ENCODE data around the gene C7orf25.

C7orf25 gene

GRCh38 chr7:42911454-42912447, at the start of gene C7orf25:
C7orf25 (minus strand) TSS chr7:42912070; CDS start chr7:42910900, 1,170 bp downstream.
- H3K4me1 ChIP-seq (ENCODE audit: control insufficient read depth, insufficient read depth, low read length) = peaks cover 14% of the 10 kb centered on the region
- H3K4me3 ChIP-seq (ENCODE audit: low read length) = peak within 1 kb of the TSS; percentile 78
- no peaks in the 10 kb centered on the region for H3K9me3 ChIP-seq (ENCODE audit: control insufficient read depth, low read length)
- H3K36me3 ChIP-seq (ENCODE audit: control insufficient read depth, insufficient read depth, low read length) = no peaks in the 10 kb centered on the region
- peak within 1 kb of the TSS; percentile 79 for H3K9ac ChIP-seq (ENCODE audit: low read length)
- no peaks in the 10 kb centered on the region for H3K27me3 ChIP-seq (ENCODE audit: control insufficient read depth, insufficient read depth, low read length)

GRCh38 chr7:42961170-42961569, 49.3 kb upstream of the C7orf25 start:
- H3K9ac ChIP-seq (ENCODE audit: low read length) = no peak overlapping the region
- no peaks in the 10 kb centered on the region for H3K4me1 ChIP-seq (ENCODE audit: control insufficient read depth, insufficient read depth, low read length)
- H3K4me3 ChIP-seq (ENCODE audit: low read length) = no peak overlapping the region
- no peaks in the 10 kb centered on the region for H3K36me3 ChIP-seq (ENCODE audit: control insufficient read depth, insufficient read depth, low read length)
- no peaks in the 10 kb centered on the region for H3K27me3 ChIP-seq (ENCODE audit: control insufficient read depth, insufficient read depth, low read length)
- no peaks in the 10 kb centered on the region for H3K9me3 ChIP-seq (ENCODE audit: control insufficient read depth, low read length)

- Histone ChIP-seq H3K9ac (ENCODE audit: low read length) (no peak overlapping the region), H3K4me3 (ENCODE audit: low read length) (no peak overlapping the region), H3K27me3 (ENCODE audit: control insufficient read depth, insufficient read depth, low read length) (no peaks in the 10 kb centered on the region), H3K4me1 (ENCODE audit: control insufficient read depth, insufficient read depth, low read length) (no peaks in the 10 kb centered on the region), H3K9me3 (ENCODE audit: control insufficient read depth, low read length) (no peaks in the 10 kb centered on the region), H3K36me3 (ENCODE audit: control insufficient read depth, insufficient read depth, low read length) (no peaks in the 10 kb centered on the region)
These were observed 48.9 kb upstream of the C7orf25 start for GRCh38 chr7:42960762-42961161.

- H3K27me3 ChIP-seq (ENCODE audit: control insufficient read depth, insufficient read depth, low read length) = no peaks in the 10 kb centered on the region
These were observed 47.7 kb upstream of the C7orf25 start for GRCh38 chr7:42959549-42959948.

GRCh38 chr7:42956062-42956461, 44.2 kb upstream of the C7orf25 start:
- Histone ChIP-seq H3K27me3 (ENCODE audit: control insufficient read depth, insufficient read depth, low read length) (no peaks in the 10 kb centered on the region), H3K36me3 (ENCODE audit: control insufficient read depth, insufficient read depth, low read length) (no peaks in the 10 kb centered on the region), H3K9me3 (ENCODE audit: control insufficient read depth, low read length) (no peaks in the 10 kb centered on the region), H3K4me3 (ENCODE audit: low read length) (no peak overlapping the region), H3K9ac (ENCODE audit: low read length) (no peak overlapping the region), H3K4me1 (ENCODE audit: control insufficient read depth, insufficient read depth, low read length) (no peaks in the 10 kb centered on the region)

More at GRCh38 chr7:42959549-42959948, 47.7 kb upstream of the C7orf25 start:
- Histone ChIP-seq H3K4me3 (ENCODE audit: low read length) (no peak overlapping the region), H3K4me1 (ENCODE audit: control insufficient read depth, insufficient read depth, low read length) (no peaks in the 10 kb centered on the region), H3K36me3 (ENCODE audit: control insufficient read depth, insufficient read depth, low read length) (no peaks in the 10 kb centered on the region), H3K9me3 (ENCODE audit: control insufficient read depth, low read length) (no peaks in the 10 kb centered on the region), H3K9ac (ENCODE audit: low read length) (no peak overlapping the region)

GRCh38 chr7:42953994-42954393, 42.1 kb upstream of the C7orf25 start:
- Histone ChIP-seq H3K9me3 (ENCODE audit: control insufficient read depth, low read length) (no peaks in the 10 kb centered on the region), H3K27me3 (ENCODE audit: control insufficient read depth, insufficient read depth, low read length) (no peaks in the 10 kb centered on the region), H3K4me3 (ENCODE audit: low read length) (no peak overlapping the region), H3K36me3 (ENCODE audit: control insufficient read depth, insufficient read depth, low read length) (no peaks in the 10 kb centered on the region), H3K4me1 (ENCODE audit: control insufficient read depth, insufficient read depth, low read length) (no peaks in the 10 kb centered on the region), H3K9ac (ENCODE audit: low read length) (no peak overlapping the region)

- no peaks in the 10 kb centered on the region for H3K27me3 ChIP-seq (ENCODE audit: control insufficient read depth, insufficient read depth, low read length)
- H3K9me3 ChIP-seq (ENCODE audit: control insufficient read depth, low read length) = no peaks in the 10 kb centered on the region
- no peak overlapping the region for H3K4me3 ChIP-seq (ENCODE audit: low read length)
- no peak overlapping the region for H3K9ac ChIP-seq (ENCODE audit: low read length)
- no peaks in the 10 kb centered on the region for H3K4me1 ChIP-seq (ENCODE audit: control insufficient read depth, insufficient read depth, low read length)
- H3K36me3 ChIP-seq (ENCODE audit: control insufficient read depth, insufficient read depth, low read length) = no peaks in the 10 kb centered on the region
These were observed 40.5 kb upstream of the C7orf25 start for GRCh38 chr7:42952328-42952727.

- no peaks in the 10 kb centered on the region for H3K36me3 ChIP-seq (ENCODE audit: control insufficient read depth, insufficient read depth, low read length)
- no peak overlapping the region for H3K9ac ChIP-seq (ENCODE audit: low read length)
- no peaks in the 10 kb centered on the region for H3K27me3 ChIP-seq (ENCODE audit: control insufficient read depth, insufficient read depth, low read length)
- H3K4me3 ChIP-seq (ENCODE audit: low read length) = no peak overlapping the region
- H3K9me3 ChIP-seq (ENCODE audit: control insufficient read depth, low read length) = no peaks in the 10 kb centered on the region
- no peaks in the 10 kb centered on the region for H3K4me1 ChIP-seq (ENCODE audit: control insufficient read depth, insufficient read depth, low read length)
These were observed 38.5 kb upstream of the C7orf25 start for GRCh38 chr7:42950417-42950816.

- no peak overlapping the region for H3K9ac ChIP-seq (ENCODE audit: low read length)
These were observed 35.7 kb upstream of the C7orf25 start for GRCh38 chr7:42947521-42947920.

GRCh38 chr7:42946627-42946950, 34.7 kb upstream of the C7orf25 start:
- no peaks in the 10 kb centered on the region for H3K9me3 ChIP-seq (ENCODE audit: control insufficient read depth, low read length)
- H3K36me3 ChIP-seq (ENCODE audit: control insufficient read depth, insufficient read depth, low read length) = no peaks in the 10 kb centered on the region
- no peak overlapping the region for H3K4me3 ChIP-seq (ENCODE audit: low read length)
- H3K4me1 ChIP-seq (ENCODE audit: control insufficient read depth, insufficient read depth, low read length) = no peaks in the 10 kb centered on the region
- H3K27me3 ChIP-seq (ENCODE audit: control insufficient read depth, insufficient read depth, low read length) = no peaks in the 10 kb centered on the region
- no peak overlapping the region for H3K9ac ChIP-seq (ENCODE audit: low read length)

More at GRCh38 chr7:42947521-42947920, 35.7 kb upstream of the C7orf25 start:
- Histone ChIP-seq H3K9me3 (ENCODE audit: control insufficient read depth, low read length) (no peaks in the 10 kb centered on the region), H3K27me3 (ENCODE audit: control insufficient read depth, insufficient read depth, low read length) (no peaks in the 10 kb centered on the region), H3K4me1 (ENCODE audit: control insufficient read depth, insufficient read depth, low read length) (no peaks in the 10 kb centered on the region), H3K4me3 (ENCODE audit: low read length) (no peak overlapping the region), H3K36me3 (ENCODE audit: control insufficient read depth, insufficient read depth, low read length) (no peaks in the 10 kb centered on the region)

GRCh38 chr7:42945821-42946626, 34.2 kb upstream of the C7orf25 start:
- Histone ChIP-seq H3K4me1 (ENCODE audit: control insufficient read depth, insufficient read depth, low read length) (no peaks in the 10 kb centered on the region), H3K9ac (ENCODE audit: low read length) (peak overlapping the region; percentile 24), H3K9me3 (ENCODE audit: control insufficient read depth, low read length) (no peaks in the 10 kb centered on the region), H3K4me3 (ENCODE audit: low read length) (no peak overlapping the region), H3K27me3 (ENCODE audit: control insufficient read depth, insufficient read depth, low read length) (no peaks in the 10 kb centered on the region), H3K36me3 (ENCODE audit: control insufficient read depth, insufficient read depth, low read length) (no peaks in the 10 kb centered on the region)
